ENCODE results near the gene LRP8.

The LRP8 gene

DNA sequence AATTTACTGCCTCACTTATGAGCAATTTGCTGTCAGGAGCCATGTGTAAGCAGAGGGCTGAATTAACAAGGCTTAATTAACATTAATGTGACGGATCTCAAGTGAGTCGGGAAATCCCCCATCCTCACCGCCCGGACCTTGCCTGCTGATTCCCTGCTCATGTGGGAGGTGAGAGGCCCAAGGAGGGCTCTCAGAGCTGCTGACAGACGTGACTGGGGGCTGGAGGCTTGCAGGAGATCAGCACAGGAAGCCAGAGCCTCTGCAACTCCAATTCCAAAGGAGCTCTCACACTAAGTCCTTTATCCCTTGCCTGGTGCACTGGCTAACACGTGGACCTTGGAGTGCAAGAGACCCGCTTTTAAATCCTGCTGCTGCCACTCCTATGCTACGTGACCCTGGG lies 19.4 kb downstream of the LRP8 start:
- in situ Hi-C loops (cut with HindIII; ENCODE audit: low sequenced_read_pairs) = no loop called here

GRCh38 chr1:53307037-53307436 lies 20.8 kb downstream of the LRP8 start:
- in situ Hi-C loops (cut with HindIII; ENCODE audit: low sequenced_read_pairs) = no loop called here

- in situ Hi-C loops (cut with HindIII; ENCODE audit: low sequenced_read_pairs) = no loop called here
Observed at GRCh38 chr1:53306168-53306567, 21.7 kb downstream of the LRP8 start.

GRCh38 chr1:53305650-53306049 lies 22.2 kb downstream of the LRP8 start:
- in situ Hi-C loops (cut with HindIII; ENCODE audit: low sequenced_read_pairs) = no loop called here

- in situ Hi-C loops (cut with HindIII; ENCODE audit: low sequenced_read_pairs) = loop anchor here (5.0 kb wide), 1 partner anchor 38 kb away; no protein-coding TSS in a partner anchor
Observed at GRCh38 chr1:53304527-53304926, 23.3 kb downstream of the LRP8 start.

DNA sequence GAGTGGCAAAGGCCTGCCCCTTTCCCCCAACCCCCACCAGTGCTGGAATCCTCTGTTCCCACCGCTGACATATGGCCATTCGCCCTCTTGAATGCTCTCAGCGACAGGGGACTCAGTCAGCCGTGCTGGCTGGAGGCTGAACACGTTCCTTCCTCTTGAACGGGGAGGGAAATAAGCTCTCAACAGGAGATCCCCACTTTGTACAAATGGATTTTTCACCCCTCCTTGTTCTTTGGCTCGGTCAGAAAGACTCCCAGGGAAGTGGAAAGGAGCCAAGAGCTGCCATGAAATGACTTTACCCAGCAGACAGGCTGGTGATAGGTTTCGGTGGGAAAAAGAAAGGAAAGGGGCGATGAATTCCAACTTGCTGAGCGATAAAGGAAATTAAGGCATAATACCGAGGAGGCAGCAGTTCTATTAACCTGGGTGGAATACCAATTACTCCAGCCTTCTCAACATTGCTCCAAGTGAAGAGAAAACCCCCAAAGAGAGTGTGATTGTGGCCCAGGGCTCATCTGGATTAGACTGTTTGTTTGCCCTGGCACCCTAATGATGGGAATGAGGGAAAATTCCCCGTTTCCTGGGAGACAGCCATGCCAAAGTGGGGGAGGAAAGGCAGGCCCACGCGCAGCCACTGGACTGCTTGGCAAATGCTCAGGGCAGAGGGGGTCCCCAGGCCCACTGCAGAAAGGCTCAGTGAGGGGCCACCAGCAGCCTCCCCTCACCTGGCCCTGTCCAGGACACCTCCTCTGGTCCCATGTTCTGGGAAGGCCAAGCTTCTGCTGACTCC lies 23.9 kb downstream of the LRP8 start:
- in situ Hi-C loops (cut with HindIII; ENCODE audit: low sequenced_read_pairs) = loop anchor here (5.0 kb wide), 1 partner anchor 38 kb away; no protein-coding TSS in a partner anchor

DNA sequence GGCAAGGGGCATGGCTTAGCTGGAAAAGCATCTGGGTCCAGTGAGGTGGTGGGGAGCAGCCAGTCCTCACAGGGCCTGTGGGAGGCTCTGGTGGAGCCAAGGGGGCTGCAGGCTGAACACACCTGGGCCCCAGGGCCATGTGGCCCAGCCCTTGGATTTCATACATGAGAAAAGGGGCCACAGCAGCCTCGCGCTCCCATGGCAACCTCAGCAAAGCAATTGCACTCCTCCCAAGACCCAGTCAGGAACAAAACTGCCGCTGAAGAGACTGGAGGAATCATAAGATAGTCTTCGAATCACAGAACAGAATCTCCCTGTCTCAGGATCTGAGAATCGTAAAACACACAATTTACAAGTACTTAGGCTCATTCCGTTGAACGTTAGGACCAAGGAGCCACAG lies 24.6 kb downstream of the LRP8 start:
- in situ Hi-C loops (cut with HindIII; ENCODE audit: low sequenced_read_pairs) = loop anchor here (5.0 kb wide), 1 partner anchor 39 kb away; no protein-coding TSS in a partner anchor

DNA sequence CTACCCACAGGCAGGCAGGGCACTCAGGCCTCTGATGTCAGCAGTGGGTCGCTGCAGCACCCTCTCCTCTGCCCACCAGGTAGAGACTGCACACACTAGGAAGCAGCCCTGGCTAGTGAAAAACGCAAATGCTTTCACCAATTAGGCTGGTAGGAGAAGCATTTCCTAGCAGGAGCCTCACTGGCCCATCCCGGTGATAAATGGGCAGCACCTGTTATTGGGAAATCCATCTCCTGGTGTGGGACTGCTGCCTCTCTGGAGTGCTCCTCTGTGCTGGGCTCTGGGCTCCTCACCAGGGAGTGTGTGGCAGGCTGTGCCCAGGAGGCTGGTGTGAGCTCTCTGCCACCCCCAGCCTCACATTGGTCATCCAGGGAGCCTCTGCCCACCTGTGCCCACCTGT lies 28.6 kb downstream of the LRP8 start:
- in situ Hi-C loops (cut with HindIII; ENCODE audit: low sequenced_read_pairs) = loop anchor here (10.0 kb wide), 1 partner anchor 446 kb away; no protein-coding TSS in a partner anchor

DNA sequence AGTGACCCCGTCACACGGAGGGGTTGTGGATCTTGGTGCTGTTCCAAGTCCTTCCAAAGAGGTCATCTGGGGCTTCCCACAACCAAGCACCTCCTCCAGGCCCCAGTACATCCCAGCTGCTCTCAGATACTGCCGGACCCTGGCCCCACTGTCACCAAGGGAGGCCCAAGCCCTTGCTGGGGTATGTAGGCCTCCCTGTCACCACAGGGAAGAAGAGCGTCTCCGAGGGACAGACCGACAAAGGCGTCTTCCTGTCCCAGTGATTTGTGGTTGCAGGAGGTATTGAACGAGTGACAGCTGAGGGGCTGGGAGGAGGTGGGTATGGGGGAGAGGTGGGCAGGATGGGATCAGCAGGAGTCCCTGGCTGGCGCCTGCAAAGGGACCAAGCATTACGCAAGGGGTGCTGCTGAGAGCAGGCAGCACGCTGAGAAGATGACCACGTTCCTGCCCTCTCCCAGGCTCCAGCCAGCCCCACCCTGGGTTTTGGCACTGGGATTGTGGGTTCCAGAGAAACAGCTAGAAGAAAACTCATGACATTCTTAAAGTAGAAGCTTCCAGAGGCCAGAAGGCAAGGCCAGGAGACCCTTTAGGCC lies 29.7 kb downstream of the LRP8 start:
- in situ Hi-C loops (cut with HindIII; ENCODE audit: low sequenced_read_pairs) = loop anchor here (10.0 kb wide), 1 partner anchor 447 kb away; no protein-coding TSS in a partner anchor

DNA sequence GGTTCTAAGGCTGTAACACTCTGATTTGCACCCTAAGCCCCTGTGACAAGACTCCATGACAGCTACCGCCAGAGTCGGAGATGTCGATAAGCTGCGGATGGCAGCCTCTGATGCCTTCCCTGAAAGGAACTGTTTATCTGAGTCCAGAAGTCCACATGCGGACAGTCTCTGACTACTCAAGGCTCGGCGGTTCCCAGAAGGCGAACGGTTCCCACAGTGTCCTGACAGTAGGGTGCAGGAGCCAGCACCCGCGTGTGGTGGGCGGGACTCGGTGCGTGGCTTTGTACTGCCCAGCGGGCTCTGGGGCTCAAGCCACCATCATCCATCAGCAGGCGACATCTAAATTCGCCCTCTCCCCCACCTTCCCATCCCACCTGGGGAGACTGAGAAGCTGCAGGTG lies 30.7 kb downstream of the LRP8 start:
- in situ Hi-C loops (cut with HindIII; ENCODE audit: low sequenced_read_pairs) = loop anchor here (10.0 kb wide), 1 partner anchor 448 kb away; no protein-coding TSS in a partner anchor

- in situ Hi-C loops (cut with HindIII; ENCODE audit: low sequenced_read_pairs) = loop anchor here (10.0 kb wide), 1 partner anchor 449 kb away; no protein-coding TSS in a partner anchor
Observed at GRCh38 chr1:53296117-53296749, 31.6 kb downstream of the LRP8 start.

DNA sequence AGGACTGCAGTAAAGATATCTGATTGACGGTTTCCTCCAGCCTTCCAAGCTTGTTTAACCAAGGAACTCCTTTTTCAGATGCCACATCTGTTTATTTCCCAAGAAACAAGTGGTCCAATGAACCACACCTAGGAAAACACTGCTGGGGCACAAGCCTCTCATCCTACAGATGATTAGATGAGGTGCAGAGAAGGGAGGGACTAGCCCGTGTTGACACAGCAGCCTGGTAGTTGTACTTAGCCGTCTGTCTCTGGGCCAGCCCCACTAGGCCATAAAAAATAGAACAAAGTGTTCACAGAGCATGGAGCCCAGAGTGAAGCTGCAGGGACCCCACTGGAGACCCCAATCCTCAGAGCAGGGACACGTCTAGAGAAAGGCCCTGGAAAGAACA lies 32.1 kb downstream of the LRP8 start:
- in situ Hi-C loops (cut with HindIII; ENCODE audit: low sequenced_read_pairs) = loop anchor here (10.0 kb wide), 1 partner anchor 449 kb away; no protein-coding TSS in a partner anchor

- in situ Hi-C loops (cut with HindIII; ENCODE audit: low sequenced_read_pairs) = loop anchor here (10.0 kb wide), 1 partner anchor 450 kb away; no protein-coding TSS in a partner anchor
Observed at GRCh38 chr1:53295295-53295694, 32.6 kb downstream of the LRP8 start.

GRCh38 chr1:53294567-53294966 lies 33.3 kb downstream of the LRP8 start:
- in situ Hi-C loops (cut with HindIII; ENCODE audit: low sequenced_read_pairs) = loop anchor here (5.0 to 10.0 kb wide), 2 partner anchors 88 to 450 kb away; no protein-coding TSS in a partner anchor

DNA sequence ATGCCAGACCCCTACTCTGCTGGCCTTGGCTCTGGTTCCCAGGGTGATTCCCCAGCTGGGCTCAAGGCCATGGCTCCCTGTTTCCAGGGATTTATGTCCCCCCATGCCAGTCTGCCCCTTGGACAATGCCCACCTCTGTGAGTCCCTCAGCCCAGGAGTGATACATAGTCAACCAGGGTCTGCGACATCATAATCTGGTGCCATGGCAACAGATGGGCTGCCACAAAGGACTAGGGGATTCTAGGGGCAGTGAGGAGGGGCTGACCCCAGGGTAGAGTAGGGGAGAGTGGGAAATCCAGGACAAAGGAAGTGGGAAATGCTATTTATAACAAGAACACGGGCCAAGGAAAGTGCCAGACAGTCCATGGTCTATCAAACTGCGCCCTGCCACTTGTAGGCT lies 33.8 kb downstream of the LRP8 start:
- in situ Hi-C loops (cut with HindIII; ENCODE audit: low sequenced_read_pairs) = loop anchor here (5.0 to 10.0 kb wide), 2 partner anchors 88 to 451 kb away; no protein-coding TSS in a partner anchor

DNA sequence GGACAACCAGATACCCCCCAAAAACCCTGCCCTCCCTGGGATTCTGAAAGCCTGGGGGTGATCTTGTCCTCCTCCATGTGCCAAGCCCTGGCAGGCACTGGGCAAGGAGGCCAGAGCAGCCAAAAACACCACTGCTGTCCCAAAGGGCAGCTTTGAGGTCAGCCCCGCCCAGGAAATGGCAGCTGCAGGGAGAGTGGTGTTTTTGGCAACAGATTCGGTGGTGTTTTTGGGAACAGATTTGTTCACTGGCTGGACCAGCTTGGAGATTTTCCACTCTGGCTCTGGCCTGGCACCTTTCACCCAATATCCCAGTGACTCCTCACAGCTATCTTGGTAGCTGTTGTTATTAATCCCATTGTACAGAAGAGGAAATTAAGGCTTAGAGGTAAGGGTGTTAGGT lies 34.7 kb downstream of the LRP8 start:
- in situ Hi-C loops (cut with HindIII; ENCODE audit: low sequenced_read_pairs) = loop anchor here (5.0 to 10.0 kb wide), 2 partner anchors 89 to 452 kb away; no protein-coding TSS in a partner anchor

GRCh38 chr1:53292690-53293089 lies 35.2 kb downstream of the LRP8 start:
- in situ Hi-C loops (cut with HindIII; ENCODE audit: low sequenced_read_pairs) = loop anchor here (5.0 to 10.0 kb wide), 2 partner anchors 90 to 452 kb away; no protein-coding TSS in a partner anchor

GRCh38 chr1:53291574-53291973 lies 36.3 kb downstream of the LRP8 start:
- in situ Hi-C loops (cut with HindIII; ENCODE audit: low sequenced_read_pairs) = loop anchor here (5.0 to 10.0 kb wide), 2 partner anchors 91 to 453 kb away; no protein-coding TSS in a partner anchor

GRCh38 chr1:53288790-53289429 lies 39.0 kb downstream of the LRP8 start:
- in situ Hi-C loops (cut with HindIII; ENCODE audit: low sequenced_read_pairs) = no loop called here

DNA sequence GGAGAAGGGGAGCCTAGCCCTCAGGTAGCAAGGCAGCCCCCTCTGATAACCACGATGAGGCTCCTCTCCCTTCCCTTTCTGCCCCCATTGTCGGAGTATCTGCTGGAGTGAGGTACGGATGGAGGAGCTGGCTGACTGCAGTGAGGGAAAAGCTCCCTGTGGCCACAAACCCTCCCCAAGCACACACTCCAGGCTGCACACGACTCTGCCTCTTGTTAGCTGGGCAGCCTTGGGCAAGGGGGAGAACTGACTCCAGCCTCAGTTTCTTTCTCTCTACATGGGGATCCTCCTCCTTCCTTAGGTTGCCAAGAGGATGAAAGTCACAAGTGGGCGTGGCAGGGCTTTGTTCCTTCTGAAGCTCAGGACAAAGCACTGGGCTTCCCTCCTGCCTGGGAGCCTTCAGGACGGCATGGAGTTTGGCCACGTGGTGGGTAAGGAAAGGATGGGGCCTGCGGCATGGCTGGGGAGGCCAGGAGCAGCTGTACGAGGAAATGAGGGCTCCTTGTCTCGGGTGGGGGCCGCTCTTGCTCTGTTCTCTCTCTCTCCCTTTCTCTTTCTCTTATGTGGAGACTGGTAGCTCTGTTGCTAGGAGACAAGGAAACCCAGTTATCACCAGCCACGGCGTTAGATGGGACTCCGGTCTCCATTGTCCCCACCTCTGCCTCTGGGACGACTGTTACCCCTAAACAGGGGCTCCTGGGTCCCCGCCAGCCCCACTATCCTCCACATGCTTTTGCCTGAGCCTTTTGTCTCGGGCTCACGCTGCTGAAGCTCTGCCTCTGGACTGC lies 39.7 kb downstream of the LRP8 start:
- in situ Hi-C loops (cut with HindIII; ENCODE audit: low sequenced_read_pairs) = no loop called here

Measured in endothelial cell of hepatic sinusoid (primary cell).